K562 (cell line): ENCODE measurements around the gene AGAP1. TPM values are rescaled to one million over a fixed set of nuclear protein-coding genes. Genes with fewer than 3 reads are reported as not detected.
A peak's percentile ranks its signal among the peaks of the same experiment; 100 is the strongest.

Source experiments
- BCOR ChIP-seq: fragments of 450-650 bp; IDR thresholded peaks from 2 replicates; pipeline ENCODE4 v1.6.1; 2016
- CBFA2T3 ChIP-seq: fragments of 450-650 bp; IDR thresholded peaks from 2 replicates; pipeline ENCODE4 v1.6.1; 2017
- FOSL1 ChIP-seq: fragments of 200-800 bp; sonication (Bioruptor generic); conservative IDR thresholded peaks from 2 replicates; pipeline ENCODE4 v1.6.1; 2016; ENCODE audit warnings: missing genetic modification characterization, missing compliant biosample characterization
- GABPB2 ChIP-seq: fragments of 250-450 bp; sonication (Bioruptor Pico); conservative IDR thresholded peaks from 2 replicates; pipeline ENCODE4 v1.5.1; 2021; ENCODE audit warnings: mild to moderate bottlenecking
- NRF1 ChIP-seq, 2 experiments: fragments of 450-650 bp; IDR thresholded peaks in 1 of 2; conservative IDR thresholded peaks in 1 of 2; 2 replicates each; pipeline ENCODE4 v1.6.1; 2014; ENCODE audit warnings: mild to moderate bottlenecking in 2 of 2
- PML ChIP-seq: IDR thresholded peaks from 2 replicates; pipeline ENCODE4 v1.6.1; 2012; ENCODE audit warnings: low read length, inconsistent platforms
- TSC22D4 ChIP-seq: fragments of 450-650 bp; IDR thresholded peaks from 2 replicates; pipeline ENCODE4 v1.6.1; 2016; ENCODE audit warnings: missing genetic modification characterization, missing biosample characterization, control low read depth
- polyA plus RNA-seq, 8 experiments: library from polyadenylated mRNA; depleted of rRNA in 4 of 8; stranded (reverse) in 5 of 8; unstranded in 3 of 8; fragments of >200 nt; fragmentation: Nextera tagmentation in 2 of 8; fragmentation: Illumina TruSeq in 1 of 8; extraction: Ambion mirVana in 2 of 8; extraction: Trizol in 1 of 8; gene quantifications; 2 replicates each; pipeline versions ENCODE4 v1.2.1 to v1.2.3, GENCODE V29; 2011 to 2014; ENCODE audit warnings: inconsistent platforms in 1 of 8, missing spikeins in 1 of 8
- total RNA-seq, 7 experiments: library from RNA; depleted of rRNA in 6 of 7; stranded (reverse); fragments of >200 nt in 6 of 7; fragmentation: Illumina TruSeq in 2 of 7; extraction: Trizol in 2 of 7; gene quantifications; 2 replicates each; pipeline versions ENCODE4 v1.2.1 to v1.2.3, GENCODE V29; 2011 to 2021; ENCODE audit warnings: low replicate concordance in 1 of 7
- TF ChIP-seq, protein P1 (sequence below): fragments of 250-450 bp; sonication (Bioruptor Pico); IDR thresholded peaks from 2 replicates; pipeline ENCODE4 v1.4.0; 2020; ENCODE audit warnings: mild to moderate bottlenecking, moderate library complexity
- TF ChIP-seq, protein P2 (sequence below): IDR thresholded peaks from 2 replicates; pipeline ENCODE4 v1.6.1; 2011; ENCODE audit warnings: borderline replicate concordance, low read depth, mild to moderate bottlenecking, moderate library complexity, low read length; ENCODE audit not compliant: insufficient read depth, poor library complexity, severe bottlenecking
- TF ChIP-seq, protein P3 (sequence below): sonication (generic); formaldehyde crosslinking; IDR thresholded peaks from 2 replicates; pipeline ENCODE4 v1.8.1; 2023; ENCODE audit warnings: missing genetic modification reagents, mild to moderate bottlenecking, borderline replicate concordance
- TF ChIP-seq, protein P4 (sequence below): sonication (generic); formaldehyde crosslinking; IDR thresholded peaks from 2 replicates; pipeline ENCODE4 v1.8.0; 2022; ENCODE audit warnings: mild to moderate bottlenecking, missing genetic modification reagents
- TF ChIP-seq, protein P5 (sequence below): fragments of 450-650 bp; formaldehyde crosslinking; IDR thresholded peaks from 2 replicates; pipeline ENCODE4 v1.4.0; 2020; ENCODE audit warnings: mild to moderate bottlenecking, moderate library complexity
- TF ChIP-seq, protein P6 (sequence below): fragments of 150-350 bp; IDR thresholded peaks from 2 replicates; pipeline ENCODE4 v1.6.1; 2014; ENCODE audit warnings: low read depth, mild to moderate bottlenecking, low read length, borderline replicate concordance

AGAP1 gene
- total and polyA plus RNA-seq, 9 of the 15 experiments (the other 6 are each of a cell fraction or from before 2014, with no cell fraction given), result 1.3 to 24.0 (median 10.6) TPM

DNA sequence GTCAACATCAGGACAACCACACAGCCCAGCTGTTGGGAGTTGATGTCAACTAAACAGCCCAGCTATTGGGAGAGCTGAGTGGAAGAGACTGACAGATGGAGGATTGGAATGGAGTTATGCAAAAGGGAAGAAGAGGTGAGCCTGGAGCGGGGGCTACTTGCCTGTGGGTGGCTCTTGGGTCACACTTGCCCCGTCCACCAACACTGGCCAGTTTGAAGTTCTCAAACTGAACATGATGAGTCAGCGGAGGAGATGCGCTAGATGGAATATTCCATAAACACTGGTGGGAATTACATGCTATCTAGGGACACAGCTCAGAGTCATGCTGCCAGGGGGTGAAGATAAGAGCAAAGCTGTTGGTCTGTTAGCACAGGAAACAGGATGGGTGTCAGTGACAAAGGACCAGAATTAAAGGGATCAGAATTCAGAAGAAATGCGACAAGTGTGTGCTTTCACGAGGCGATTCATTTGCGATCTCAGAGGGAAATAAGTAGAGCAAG is 33.2 kb upstream of the AGAP1 start (continued):
- no peak for TF ChIP-seq TSC22D4 (tag)
- TF ChIP-seq GABPB2 (CRISPR knock-in tag), result no peak
- peak; percentile 97 for TF ChIP-seq FOSL1 (tag)
- TF ChIP-seq CBFA2T3, result peak; percentile 99
- TF ChIP-seq, protein P1, sequence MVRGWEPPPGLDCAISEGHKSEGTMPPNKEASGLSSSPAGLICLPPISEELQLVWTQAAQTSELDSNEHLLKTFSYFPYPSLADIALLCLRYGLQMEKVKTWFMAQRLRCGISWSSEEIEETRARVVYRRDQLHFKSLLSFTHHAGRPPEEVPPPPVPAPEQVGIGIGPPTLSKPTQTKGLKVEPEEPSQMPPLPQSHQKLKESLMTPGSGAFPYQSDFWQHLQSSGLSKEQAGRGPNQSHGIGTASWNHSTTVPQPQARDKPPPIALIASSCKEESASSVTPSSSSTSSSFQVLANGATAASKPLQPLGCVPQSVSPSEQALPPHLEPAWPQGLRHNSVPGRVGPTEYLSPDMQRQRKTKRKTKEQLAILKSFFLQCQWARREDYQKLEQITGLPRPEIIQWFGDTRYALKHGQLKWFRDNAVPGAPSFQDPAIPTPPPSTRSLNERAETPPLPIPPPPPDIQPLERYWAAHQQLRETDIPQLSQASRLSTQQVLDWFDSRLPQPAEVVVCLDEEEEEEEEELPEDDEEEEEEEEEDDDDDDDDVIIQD (CRISPR knock-in tag), result no peak
- peak; percentile 94 for TF ChIP-seq PML
- peak; percentile 80; the same call in 1 of the 2 replicates for TF ChIP-seq BCOR
- TF ChIP-seq, protein P2, sequence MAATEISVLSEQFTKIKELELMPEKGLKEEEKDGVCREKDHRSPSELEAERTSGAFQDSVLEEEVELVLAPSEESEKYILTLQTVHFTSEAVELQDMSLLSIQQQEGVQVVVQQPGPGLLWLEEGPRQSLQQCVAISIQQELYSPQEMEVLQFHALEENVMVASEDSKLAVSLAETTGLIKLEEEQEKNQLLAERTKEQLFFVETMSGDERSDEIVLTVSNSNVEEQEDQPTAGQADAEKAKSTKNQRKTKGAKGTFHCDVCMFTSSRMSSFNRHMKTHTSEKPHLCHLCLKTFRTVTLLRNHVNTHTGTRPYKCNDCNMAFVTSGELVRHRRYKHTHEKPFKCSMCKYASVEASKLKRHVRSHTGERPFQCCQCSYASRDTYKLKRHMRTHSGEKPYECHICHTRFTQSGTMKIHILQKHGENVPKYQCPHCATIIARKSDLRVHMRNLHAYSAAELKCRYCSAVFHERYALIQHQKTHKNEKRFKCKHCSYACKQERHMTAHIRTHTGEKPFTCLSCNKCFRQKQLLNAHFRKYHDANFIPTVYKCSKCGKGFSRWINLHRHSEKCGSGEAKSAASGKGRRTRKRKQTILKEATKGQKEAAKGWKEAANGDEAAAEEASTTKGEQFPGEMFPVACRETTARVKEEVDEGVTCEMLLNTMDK, result no peak
- TF ChIP-seq, protein P3, sequence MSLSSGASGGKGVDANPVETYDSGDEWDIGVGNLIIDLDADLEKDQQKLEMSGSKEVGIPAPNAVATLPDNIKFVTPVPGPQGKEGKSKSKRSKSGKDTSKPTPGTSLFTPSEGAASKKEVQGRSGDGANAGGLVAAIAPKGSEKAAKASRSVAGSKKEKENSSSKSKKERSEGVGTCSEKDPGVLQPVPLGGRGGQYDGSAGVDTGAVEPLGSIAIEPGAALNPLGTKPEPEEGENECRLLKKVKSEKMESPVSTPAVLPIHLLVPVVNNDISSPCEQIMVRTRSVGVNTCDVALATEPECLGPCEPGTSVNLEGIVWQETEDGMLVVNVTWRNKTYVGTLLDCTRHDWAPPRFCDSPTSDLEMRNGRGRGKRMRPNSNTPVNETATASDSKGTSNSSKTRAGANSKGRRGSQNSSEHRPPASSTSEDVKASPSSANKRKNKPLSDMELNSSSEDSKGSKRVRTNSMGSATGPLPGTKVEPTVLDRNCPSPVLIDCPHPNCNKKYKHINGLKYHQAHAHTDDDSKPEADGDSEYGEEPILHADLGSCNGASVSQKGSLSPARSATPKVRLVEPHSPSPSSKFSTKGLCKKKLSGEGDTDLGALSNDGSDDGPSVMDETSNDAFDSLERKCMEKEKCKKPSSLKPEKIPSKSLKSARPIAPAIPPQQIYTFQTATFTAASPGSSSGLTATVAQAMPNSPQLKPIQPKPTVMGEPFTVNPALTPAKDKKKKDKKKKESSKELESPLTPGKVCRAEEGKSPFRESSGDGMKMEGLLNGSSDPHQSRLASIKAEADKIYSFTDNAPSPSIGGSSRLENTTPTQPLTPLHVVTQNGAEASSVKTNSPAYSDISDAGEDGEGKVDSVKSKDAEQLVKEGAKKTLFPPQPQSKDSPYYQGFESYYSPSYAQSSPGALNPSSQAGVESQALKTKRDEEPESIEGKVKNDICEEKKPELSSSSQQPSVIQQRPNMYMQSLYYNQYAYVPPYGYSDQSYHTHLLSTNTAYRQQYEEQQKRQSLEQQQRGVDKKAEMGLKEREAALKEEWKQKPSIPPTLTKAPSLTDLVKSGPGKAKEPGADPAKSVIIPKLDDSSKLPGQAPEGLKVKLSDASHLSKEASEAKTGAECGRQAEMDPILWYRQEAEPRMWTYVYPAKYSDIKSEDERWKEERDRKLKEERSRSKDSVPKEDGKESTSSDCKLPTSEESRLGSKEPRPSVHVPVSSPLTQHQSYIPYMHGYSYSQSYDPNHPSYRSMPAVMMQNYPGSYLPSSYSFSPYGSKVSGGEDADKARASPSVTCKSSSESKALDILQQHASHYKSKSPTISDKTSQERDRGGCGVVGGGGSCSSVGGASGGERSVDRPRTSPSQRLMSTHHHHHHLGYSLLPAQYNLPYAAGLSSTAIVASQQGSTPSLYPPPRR, result no peak
- peak; percentile 55 to 63 for TF ChIP-seq NRF1 (conservative IDR thresholded peaks at IDR 0.05 in 1 of 2, IDR thresholded peaks at IDR 0.05 in 1 of 2)
- TF ChIP-seq, protein P4, sequence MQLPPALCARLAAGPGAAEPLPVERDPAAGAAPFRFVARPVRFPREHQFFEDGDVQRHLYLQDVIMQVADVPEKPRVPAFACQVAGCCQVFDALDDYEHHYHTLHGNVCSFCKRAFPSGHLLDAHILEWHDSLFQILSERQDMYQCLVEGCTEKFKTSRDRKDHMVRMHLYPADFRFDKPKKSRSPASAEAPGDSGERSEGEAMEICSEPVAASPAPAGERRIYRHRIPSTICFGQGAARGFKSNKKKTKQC (CRISPR knock-in tag), result no peak
- TF ChIP-seq, protein P5, sequence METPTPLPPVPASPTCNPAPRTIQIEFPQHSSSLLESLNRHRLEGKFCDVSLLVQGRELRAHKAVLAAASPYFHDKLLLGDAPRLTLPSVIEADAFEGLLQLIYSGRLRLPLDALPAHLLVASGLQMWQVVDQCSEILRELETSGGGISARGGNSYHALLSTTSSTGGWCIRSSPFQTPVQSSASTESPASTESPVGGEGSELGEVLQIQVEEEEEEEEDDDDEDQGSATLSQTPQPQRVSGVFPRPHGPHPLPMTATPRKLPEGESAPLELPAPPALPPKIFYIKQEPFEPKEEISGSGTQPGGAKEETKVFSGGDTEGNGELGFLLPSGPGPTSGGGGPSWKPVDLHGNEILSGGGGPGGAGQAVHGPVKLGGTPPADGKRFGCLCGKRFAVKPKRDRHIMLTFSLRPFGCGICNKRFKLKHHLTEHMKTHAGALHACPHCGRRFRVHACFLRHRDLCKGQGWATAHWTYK (CRISPR knock-in tag), result no peak
- TF ChIP-seq, protein P6, sequence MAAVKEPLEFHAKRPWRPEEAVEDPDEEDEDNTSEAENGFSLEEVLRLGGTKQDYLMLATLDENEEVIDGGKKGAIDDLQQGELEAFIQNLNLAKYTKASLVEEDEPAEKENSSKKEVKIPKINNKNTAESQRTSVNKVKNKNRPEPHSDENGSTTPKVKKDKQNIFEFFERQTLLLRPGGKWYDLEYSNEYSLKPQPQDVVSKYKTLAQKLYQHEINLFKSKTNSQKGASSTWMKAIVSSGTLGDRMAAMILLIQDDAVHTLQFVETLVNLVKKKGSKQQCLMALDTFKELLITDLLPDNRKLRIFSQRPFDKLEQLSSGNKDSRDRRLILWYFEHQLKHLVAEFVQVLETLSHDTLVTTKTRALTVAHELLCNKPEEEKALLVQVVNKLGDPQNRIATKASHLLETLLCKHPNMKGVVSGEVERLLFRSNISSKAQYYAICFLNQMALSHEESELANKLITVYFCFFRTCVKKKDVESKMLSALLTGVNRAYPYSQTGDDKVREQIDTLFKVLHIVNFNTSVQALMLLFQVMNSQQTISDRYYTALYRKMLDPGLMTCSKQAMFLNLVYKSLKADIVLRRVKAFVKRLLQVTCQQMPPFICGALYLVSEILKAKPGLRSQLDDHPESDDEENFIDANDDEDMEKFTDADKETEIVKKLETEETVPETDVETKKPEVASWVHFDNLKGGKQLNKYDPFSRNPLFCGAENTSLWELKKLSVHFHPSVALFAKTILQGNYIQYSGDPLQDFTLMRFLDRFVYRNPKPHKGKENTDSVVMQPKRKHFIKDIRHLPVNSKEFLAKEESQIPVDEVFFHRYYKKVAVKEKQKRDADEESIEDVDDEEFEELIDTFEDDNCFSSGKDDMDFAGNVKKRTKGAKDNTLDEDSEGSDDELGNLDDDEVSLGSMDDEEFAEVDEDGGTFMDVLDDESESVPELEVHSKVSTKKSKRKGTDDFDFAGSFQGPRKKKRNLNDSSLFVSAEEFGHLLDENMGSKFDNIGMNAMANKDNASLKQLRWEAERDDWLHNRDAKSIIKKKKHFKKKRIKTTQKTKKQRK, result no peak
